ENCODE measurements around the gene ZFYVE9.

The ZFYVE9 gene

GRCh38 chr1:52119301-52120079, 22.4 kb upstream of the ZFYVE9 start:
- H3K4me3 ChIP-seq (ENCODE audit: control insufficient read depth, low read depth, low read length): no peak overlapping the region
- DNase-seq (ENCODE audit: low read depth): no peak
- TF ChIP-seq, protein P1, sequence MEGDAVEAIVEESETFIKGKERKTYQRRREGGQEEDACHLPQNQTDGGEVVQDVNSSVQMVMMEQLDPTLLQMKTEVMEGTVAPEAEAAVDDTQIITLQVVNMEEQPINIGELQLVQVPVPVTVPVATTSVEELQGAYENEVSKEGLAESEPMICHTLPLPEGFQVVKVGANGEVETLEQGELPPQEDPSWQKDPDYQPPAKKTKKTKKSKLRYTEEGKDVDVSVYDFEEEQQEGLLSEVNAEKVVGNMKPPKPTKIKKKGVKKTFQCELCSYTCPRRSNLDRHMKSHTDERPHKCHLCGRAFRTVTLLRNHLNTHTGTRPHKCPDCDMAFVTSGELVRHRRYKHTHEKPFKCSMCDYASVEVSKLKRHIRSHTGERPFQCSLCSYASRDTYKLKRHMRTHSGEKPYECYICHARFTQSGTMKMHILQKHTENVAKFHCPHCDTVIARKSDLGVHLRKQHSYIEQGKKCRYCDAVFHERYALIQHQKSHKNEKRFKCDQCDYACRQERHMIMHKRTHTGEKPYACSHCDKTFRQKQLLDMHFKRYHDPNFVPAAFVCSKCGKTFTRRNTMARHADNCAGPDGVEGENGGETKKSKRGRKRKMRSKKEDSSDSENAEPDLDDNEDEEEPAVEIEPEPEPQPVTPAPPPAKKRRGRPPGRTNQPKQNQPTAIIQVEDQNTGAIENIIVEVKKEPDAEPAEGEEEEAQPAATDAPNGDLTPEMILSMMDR (IDR thresholded peaks at IDR 0.05; ENCODE audit: control insufficient read depth, insufficient read depth, low read depth, low read length, missing control alignments): no peak

- DNase-seq (ENCODE audit: low read depth): no peak
- no peak overlapping the region for H3K4me3 ChIP-seq (ENCODE audit: control insufficient read depth, low read depth, low read length)
- TF ChIP-seq, protein P1 (IDR thresholded peaks at IDR 0.05; ENCODE audit: control insufficient read depth, insufficient read depth, low read depth, low read length, missing control alignments): no peak
Measured at GRCh38 chr1:52122384-52122783, 19.5 kb upstream of the ZFYVE9 start.

DNA sequence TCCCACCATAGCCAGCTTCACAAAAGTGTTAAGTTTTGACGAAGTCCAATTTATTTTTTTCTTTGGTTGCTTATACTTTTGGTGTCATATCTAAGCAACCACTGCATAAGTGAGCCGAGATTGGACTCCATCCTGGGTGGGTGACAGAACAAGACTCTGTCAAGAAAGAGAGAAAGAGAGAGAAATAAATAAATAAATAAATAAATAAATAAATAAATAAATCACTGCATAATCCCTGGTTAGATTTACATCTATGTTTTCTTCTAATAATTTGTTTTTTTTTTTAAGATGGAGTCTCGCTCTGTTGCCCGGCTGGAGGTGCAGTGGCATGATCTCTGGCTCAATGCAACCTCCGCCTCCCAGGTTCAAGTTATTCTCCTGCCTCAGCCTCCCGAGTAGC, 18.3 kb upstream of the ZFYVE9 start:
- no peak overlapping the region for H3K4me3 ChIP-seq (ENCODE audit: control insufficient read depth, low read depth, low read length)
- DNase-seq (ENCODE audit: low read depth): no peak
- TF ChIP-seq, protein P1 (IDR thresholded peaks at IDR 0.05; ENCODE audit: control insufficient read depth, insufficient read depth, low read depth, low read length, missing control alignments): no peak

DNA sequence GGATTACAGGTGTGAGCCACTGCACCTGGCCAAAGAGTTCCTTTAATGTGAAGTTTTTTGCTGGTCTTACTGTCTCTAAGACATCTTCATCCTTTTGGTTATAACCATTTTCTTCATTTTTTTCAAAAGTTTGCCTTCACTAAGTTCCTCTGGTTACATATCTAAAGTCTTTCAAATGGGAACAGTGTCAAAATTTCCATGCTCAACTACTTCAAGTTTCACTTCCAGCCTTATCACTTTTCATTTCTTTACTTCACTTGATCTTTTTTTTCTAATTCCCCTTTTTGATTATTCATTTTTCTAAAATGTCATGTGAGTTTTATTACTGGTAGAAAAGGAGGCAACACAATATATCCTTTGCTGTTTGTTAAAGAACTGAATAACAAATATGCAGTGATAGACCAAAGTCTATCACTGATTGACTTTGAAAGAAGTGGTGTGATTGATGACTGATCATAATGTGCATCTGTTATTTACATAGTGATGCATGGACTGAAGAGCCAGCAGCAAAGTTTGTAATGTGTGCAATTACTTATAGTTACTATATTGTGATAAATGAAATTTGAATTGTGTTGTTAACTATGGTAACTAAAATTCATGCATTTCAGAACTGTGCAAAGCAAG, 16.0 kb upstream of the ZFYVE9 start:
- H3K4me3 ChIP-seq (ENCODE audit: control insufficient read depth, low read depth, low read length): no peak overlapping the region

GRCh38 chr1:52127181-52128180, 14.4 kb upstream of the ZFYVE9 start:
- no peak overlapping the region for H3K4me3 ChIP-seq (ENCODE audit: control insufficient read depth, low read depth, low read length)
- no peak for DNase-seq (ENCODE audit: low read depth)
- TF ChIP-seq, protein P1 (IDR thresholded peaks at IDR 0.05; ENCODE audit: control insufficient read depth, insufficient read depth, low read depth, low read length, missing control alignments): peak; percentile 83

More for the DNA sequence above, 16.0 kb upstream of the ZFYVE9 start:
- DNase-seq (ENCODE audit: low read depth): no peak
- TF ChIP-seq, protein P1 (IDR thresholded peaks at IDR 0.05; ENCODE audit: control insufficient read depth, insufficient read depth, low read depth, low read length, missing control alignments): no peak

Measured in AG09309 (cell line).